GM10847 (cell line): ENCODE data around the gene AFF4.

Experiments
- POLR2A ChIP-seq: IDR thresholded peaks from 2 replicates; pipeline ENCODE4 v1.6.1; 2011; ENCODE audit not compliant: insufficient read length; ENCODE audit errors: extremely low read depth

The AFF4 gene

DNA sequence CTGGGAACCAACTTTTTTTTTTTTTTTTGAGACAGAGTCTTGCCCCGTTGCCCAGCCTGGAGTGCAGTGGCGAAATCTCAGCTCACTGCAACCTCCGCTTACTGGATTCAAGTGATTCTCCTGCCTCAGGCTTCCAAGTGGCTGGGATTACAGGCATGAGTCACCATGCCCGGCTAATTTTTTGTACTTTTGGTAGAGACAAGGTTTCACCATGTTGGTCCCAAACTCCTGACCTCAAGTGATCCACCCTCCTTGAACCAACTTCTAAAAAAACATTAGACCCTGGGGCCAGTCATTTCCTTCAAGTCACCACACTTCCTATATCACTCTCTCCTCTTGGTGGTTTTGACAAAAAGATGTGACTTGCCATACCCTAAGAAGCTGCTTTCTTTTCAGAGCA lies 122.1 kb downstream of the AFF4 start:
- no peak for TF ChIP-seq POLR2A

GRCh38 chr5:132840896-132841295 lies 122.5 kb downstream of the AFF4 start:
- TF ChIP-seq POLR2A, result no peak

GRCh38 chr5:132840313-132840712 lies 123.1 kb downstream of the AFF4 start:
- no peak for TF ChIP-seq POLR2A

DNA sequence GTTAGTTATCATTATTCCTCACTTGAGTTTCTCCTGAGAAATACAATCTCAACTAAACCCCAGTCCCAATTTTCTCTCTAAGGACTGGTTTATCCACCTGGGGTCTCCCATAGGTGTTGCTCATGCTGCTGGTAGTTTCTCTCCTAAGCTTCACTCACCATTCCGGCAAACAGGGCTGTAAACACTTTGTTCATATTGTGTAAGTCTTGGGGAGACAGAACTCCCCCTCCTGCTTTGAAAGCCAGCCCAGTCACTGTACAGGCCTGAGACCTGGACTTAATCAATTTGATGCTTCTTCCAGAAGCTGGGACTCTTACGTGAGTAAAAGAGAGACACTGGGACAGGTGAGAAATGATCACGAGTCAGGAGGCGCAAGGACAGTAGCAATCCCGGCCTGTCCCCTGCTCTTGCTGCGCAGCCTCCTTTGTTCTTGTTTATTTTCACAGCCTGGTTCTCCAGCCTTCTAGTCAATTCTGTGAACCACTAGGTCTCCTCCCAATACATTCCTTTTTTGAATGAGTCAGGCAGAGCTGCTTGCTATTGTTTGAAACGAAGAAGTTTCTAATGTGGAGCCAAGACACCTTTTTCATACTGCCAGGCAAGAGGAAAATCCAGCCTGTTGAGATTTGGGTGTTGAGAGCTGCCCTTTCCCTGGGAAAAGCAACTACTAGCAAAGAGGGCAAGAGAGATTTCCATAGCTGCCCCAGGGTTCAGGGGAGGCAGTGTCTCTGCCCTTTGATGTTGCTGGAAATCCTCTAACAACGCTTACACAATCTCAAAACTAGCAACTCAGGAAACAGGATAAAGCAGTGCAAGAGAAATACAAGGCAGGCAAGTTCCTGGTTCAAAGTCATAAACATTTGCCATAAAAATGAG lies 123.8 kb downstream of the AFF4 start:
- no peak for TF ChIP-seq POLR2A

- no peak for TF ChIP-seq POLR2A
Measured at GRCh38 chr5:132838516-132839282, 124.7 kb downstream of the AFF4 start.

DNA sequence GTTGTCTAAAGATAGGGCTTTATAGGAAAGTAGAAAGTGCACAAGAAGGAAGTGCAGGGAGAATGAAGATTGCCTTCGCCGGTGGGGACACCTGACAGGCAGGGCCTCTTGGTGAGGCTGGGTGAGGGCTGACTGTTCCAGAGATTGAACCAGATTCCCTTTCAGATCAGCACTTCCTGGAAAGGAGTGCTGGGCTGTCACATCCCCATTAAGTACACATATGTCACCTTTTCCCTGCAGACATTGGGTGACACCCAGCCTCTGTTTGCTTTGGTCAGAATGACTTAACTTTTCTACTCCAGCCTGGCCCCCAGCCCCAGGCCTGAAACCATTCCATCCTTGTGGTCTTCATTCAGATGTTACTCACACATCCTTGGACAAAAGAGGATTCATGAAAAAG lies 125.6 kb downstream of the AFF4 start:
- TF ChIP-seq POLR2A, result no peak

- TF ChIP-seq POLR2A, result no peak
Measured at GRCh38 chr5:132836852-132837251, 126.6 kb downstream of the AFF4 start.

DNA sequence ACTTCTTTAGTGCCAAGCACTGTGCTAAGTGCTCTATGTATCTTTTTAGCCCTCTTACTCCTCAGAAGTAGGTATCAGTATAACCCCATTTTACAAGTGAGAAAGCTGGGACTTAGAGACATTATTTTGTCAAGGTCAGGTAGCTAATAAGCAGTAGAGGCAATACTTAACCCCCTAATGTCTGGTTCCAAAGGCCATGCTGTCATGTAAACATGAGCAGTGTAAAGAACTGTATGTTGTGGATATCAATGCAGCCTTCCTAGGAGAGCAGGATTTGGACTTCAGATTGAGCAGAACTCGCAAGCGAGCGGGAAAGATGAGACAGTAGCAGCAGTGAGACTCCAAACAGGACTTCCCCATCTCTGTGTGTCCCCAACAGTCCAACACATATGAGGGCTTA lies 129.4 kb downstream of the AFF4 start:
- no peak for TF ChIP-seq POLR2A

DNA sequence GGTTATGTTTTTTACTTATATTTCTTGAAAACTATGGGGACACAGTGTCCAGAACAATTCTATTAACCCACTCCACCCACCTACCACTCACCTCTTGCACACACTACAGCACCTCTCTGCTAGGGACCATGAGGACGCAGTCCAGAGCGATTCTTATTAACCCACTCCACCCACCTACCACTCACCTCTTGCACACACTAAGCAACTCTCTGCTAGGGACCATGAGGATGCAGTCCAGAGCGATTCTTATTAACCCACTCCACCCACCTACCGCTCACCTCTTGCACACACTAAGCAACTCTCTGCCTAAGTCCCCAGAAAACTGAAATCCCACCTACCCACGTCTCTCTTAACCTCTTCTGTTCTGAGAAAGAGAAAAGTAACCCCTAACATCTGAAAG lies 130.8 kb downstream of the AFF4 start:
- no peak for TF ChIP-seq POLR2A

DNA sequence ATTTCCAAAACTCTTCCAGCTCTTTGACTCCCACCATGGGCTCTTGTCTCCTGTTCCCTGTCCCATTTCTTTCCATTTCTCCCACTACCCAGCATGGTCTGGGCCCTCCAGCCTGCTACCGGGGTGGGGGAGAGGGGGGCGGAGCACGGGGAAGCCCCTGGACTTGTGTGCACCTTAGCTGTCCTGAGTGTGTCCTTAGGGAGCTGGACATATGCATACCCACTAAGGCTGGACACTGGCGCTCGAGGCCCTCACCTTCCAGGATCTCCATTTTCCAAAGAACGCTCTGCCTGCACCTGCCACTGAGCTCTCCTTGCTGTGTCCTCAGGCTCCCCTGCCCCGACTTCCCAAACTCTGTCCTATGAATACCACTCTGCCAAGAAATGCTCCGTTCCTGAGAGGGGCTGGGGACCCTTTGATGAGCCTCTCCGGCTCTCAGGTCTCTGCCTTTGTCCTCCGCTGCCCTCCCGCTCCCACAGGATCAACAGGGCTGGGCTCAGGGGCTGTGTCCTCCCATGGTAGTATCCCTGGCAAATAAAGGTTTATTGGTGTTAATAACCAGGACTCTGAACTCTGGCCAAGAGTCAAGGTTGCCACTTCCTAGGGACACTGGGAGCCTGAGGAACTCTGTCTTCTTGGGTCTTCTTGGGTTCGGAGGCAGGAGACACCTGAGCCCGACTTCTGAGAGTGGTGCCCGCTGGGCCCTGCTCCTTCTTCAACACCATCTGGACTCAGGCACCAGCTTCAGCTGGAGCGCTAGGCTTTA lies 132.2 kb downstream of the AFF4 start:
- no peak for TF ChIP-seq POLR2A

DNA sequence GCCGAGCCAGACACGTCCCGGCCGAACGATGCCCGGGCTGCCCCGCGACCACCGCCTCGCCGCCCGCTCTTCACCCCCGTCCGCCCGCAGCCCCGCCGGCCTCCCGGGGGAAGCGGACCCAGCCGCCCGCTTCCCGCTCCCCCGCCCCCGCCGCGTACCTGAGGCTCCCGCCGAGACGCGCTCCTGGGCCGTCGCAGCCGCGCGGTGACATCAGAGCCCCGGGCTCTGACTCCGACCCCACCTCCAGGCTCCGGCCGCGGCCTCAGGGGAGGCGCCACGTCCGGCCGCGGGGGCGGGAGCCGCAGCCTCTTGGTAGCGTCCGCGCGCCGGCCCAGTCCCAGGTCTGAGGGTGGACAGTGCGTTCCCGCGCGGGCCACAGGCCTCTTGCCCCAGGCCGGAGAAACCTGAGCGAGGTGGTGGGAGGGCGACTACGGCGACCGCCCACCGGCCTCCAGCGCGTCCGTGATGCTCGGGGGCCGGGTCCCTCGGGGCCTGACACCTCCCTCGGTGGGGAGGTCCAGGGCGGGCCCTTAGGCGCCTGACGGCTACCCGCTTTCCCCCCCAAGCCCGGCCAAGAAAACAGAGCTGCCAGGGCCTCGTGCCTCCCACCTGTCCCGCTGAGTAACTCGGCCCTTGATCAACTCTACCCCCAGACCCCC lies 132.9 kb downstream of the AFF4 start, which contains the start of gene SHROOM1:
TSS of gene SHROOM1 (minus strand) at position 212 of the 659 bp plus-strand sequence. CDS start 4,507 bp downstream, outside the sequence.
- peak; percentile 27 for TF ChIP-seq POLR2A

DNA sequence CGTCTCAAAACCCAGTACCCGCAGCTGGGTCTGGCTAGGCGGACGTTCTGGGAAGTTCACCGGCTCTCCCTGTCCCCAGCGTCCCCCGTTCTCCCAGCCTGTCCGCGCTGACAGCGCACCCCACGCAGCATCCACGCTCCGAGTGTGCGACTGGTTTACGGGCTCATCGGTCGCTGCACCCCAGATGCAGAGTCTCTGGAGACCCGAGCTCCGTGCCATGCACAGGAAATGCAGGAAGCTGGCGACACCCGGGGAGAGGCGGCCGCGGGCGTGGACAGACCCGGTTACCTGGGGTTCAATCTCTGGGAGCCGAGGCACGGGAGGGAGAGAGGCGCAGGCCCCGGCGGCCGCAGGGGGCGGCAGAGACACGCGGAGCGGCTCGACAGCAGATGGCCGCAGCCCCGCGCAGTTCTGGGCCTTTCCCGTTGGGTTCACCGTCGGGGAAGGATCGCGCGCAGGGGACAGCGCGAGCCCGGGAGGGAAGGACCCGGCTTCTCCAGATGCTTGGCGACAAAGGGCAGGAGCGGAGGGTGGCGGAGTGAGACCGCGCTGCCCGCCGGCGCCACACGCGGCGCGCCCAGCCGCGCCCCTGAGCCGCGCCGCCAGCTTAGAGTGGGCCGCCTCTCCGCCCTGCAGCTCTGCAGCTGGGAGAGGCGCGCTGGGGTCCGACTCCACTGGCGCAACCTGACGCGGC lies 133.5 kb downstream of the AFF4 start:
- no peak for TF ChIP-seq POLR2A

GRCh38 chr5:132828846-132829494 lies 134.5 kb downstream of the AFF4 start:
- no peak for TF ChIP-seq POLR2A
